Muscle of back (tissue), 11 donors: ENCODE data around the gene NEDD4. TPM values are rescaled to one million over a fixed set of nuclear protein-coding genes. Genes with fewer than 3 reads are reported as not detected.
"Not testable (repeated sequence)": the region's sequence is repeated elsewhere in the genome, so short reads cannot be mapped to it uniquely, and the experiment has no call there.

ENCODE experiments used
- DNase-seq, 3 donors: peaks; one replicate each; pipeline versions ENCODE4 v3.0.0 to v3.0.0-alpha.2; 2013
- polyA plus RNA-seq, 10 donors: library from polyadenylated mRNA; unstranded; fragments of 120-200 nt; gene quantifications; one replicate each; pipeline ENCODE4 v1.2.1, GENCODE V29; 2013; ENCODE audit not compliant: insufficient read length in 10 of 10

Gene NEDD4
- polyA plus RNA-seq, 10 donors = 8.5 to 16.0 (median 11.2) TPM

DNA sequence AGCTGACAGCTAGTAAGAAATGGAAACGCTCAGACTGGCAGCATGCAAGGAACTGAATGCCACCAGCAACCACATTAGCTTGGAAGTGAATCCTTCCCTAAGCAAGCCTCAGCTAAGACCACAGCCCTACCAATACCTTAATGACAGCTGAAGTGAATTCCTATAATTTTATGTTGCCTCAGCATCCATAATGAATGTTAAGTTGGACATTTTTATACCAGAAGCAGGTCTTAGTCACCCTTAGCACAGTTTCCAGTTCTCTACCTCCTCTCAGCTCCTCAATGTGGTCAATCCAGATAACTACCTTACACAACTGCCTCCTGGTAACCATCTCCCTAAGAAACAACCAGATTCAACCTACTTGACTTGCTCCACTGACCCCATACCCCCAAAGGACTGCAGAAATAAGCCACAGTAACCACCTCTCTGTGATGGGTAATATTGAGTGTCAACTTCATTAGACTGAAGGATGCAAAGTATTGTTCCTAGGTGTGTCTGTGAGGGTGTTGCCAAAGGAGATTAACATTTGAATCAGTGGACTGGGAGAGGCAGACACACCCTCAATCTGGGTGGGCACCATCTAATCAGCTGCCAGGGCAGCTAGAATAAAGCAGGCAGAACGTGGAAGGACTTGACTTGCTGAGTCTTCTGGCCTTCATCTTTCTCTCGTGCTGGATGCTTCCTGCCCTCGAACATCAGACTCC is 33.5 kb downstream of the NEDD4 start:
- DNase-seq = no peak

DNA sequence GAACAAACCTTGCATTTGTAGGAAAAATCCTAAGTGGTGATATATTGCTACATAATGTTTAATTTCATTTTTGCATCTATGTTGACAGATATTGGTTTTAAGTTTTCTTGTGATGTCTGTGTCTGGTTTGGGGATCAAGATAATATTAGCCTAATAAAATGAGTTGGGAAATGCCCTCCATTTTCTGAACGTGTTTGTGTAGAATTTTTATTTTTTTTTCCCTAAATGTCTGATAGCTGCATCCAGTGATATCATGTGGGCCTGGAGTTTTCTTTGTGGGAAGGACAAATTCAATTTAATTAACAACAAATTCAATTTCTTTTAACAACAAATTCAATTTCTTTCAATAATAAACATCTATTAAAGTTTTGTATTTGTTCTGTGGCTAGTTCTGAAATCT is 35.1 kb downstream of the NEDD4 start:
- DNase-seq = no peak

DNA sequence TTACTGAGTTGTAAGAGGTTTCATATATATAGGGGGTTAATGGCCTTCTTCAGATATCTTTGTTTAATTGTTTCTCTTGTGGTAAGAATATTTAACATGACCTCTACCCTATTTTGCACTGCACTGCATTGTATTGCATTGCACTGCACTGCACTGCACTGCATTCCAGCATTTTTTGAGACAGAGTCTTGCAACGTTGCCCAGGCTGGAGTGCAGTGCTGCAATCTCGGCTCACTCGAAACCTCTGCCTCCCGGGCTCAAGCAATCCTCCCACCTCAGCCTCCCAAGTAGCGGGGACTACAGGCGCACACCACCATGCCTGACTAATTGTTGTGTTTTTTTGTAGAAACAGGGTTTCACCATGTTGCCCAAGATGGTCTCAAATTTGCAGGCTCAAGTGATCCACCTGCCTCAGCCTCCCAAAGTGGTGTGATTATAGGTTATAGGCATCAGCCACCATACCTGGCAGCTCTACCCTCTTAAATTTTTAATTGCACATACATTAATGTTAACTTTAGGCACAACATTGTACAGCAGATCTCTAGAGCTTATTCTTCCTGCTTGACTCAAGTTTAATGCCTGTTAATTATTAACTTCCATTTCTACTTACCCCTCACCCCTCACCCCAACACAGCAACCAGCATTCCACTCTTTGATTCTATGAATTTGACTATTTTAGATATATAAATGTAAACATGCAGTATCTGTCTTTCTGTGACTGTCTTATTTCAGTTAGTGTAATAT is 38.4 kb downstream of the NEDD4 start:
- no peak for DNase-seq

DNA sequence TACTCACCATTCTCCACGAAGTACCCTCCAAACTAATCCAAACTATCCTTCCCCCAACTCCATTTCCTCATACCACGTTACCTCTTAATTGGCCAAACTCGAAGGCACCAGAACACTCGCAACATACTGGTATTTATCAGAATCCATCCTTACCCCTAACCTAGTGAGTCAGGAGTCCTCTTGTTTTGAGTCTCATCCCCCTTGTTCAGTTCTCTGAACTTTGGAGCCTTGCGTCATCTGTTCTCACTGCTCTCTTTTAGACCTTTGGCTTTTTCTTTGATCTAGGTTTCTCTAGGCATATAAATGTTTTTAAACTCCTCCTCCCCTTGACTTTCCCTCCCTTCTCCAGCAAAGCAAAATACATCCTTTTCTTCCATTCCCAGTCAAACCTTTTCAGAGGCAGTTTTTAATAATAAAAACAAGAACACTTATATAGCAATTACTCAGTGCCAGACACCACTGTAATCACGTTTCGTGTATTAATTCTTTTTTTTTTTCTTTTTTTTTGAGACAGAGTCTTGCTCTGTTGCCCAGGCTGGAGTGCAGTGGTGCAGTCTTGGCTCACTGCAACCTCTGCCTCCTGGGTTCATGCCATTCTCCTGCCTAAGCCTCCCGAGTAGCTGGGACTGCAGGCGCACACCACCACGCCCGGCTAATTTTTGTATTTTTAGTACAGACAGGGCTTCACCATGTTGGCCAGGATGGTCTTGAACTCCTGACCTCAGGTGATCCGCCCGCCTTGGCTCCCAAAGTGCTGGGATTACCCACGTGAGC is 40.7 kb downstream of the NEDD4 start:
- not testable (repeated sequence) for DNase-seq

DNA sequence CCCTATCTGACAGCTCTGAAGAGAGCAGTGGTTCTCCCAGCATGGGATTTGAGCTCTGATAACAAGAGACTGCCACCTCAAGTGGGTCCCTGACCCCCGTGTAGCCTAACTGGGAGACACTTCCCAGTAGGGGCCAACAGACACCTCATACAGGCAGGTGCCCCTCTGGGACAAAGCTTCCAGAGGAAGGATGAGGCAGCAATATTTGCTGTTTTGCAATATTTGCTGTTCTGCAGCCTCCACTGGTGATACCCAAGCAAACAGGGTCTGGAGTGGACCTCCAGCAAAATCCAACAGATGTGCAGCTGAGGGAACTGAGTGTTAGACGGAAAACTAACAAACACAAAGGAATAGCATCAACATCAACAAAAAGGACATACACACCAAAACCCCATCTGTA is 48.8 kb downstream of the NEDD4 start:
- not testable (repeated sequence) for DNase-seq

DNA sequence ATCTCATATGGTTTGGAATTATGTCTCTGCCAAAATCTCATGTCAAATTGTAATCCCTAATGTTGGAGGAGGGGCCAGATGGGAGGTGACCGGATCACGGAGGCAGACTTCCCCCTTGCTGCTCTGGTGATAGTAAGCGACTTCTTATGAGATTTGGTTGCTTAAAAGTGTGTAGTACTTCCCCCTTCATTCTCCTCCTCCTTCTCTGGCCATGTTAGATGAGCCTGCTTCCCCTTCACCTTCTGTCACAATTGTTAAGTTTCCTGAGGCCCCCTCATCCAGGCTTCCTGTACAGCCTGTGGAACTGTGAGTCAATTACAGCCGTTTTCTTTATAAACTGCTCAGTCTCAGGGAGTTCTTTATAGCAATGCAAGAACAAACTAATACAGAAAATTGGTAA is 51.1 kb downstream of the NEDD4 start:
- DNase-seq = no peak

DNA sequence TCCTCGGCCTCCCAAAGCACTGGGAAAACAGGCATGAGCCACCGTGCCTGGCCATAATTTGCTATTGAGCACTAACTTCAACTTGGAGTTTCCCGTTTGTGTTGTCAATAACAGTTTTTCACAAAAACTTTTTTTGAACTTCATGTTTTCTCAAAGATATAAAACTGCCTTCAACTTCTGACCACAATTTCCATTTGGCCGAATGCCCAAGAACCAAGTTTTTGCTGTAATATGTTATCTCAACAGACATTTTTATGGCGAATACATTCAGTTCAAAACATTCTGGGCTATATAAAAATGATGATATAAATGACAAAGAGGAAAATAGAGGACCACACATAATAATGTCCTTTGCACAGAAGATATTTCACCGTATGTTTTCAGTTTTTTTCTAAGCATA is 56.4 kb downstream of the NEDD4 start:
- peak in 1 of 3 donors; percentile 20 for DNase-seq

DNA sequence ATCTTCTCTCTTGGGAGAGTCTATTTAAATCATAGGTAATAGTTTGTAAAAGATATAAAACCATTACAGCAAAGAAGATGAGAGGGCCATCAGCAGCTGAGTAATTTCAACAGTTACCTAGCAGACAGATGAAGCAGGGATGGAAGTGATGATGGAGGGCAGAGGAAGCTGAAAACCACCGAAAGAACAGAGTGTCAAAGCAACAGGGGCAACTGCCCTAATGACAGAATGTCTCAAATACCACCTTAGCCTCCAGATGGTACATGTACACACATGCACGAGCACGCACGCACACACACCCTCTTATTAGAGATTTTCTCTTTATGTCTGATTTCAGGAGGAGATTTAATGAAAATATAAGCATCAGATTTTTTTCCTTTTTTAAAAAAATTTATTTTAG is 64.5 kb downstream of the NEDD4 start:
- no peak for DNase-seq

DNA sequence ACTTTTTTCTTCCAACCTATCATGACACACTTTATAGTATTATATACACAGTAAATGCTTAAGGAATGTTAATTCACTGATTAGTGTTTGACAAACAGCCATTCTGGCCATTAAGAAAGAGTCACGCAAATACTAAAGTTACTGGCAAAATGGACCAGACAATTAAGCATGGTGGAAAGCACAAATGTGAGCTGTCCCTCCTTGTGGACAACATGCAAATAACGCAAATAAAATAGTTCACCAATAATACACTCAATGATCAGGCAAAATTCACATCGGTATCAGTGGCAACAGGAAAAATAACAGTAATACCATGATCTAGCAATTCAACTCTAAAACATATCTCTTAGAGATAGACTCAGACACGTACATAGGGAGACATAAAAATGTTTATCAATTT is 71.7 kb downstream of the NEDD4 start:
- DNase-seq = no peak

DNA sequence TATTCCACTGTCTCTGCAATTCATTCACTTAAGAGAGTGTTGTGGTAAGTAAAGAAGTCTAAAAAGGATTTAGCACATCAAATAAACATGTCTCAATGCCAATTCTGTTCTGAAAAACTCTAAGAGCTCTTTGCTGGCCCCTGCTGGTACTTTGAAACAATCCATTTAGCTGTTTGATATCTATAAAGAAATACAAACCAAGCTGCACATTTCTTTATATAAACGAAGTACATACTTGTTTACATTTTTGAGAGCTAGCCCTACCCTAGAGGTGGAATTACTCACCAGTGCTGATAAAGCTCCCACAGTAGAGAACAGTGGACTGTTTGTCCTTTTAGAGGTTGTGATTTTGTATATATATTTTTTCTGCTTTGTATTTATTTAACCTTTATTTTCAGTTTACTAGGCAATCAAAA is 75.5 kb downstream of the NEDD4 start:
- DNase-seq = peak; percentile 31 to 52 (median 52)

DNA sequence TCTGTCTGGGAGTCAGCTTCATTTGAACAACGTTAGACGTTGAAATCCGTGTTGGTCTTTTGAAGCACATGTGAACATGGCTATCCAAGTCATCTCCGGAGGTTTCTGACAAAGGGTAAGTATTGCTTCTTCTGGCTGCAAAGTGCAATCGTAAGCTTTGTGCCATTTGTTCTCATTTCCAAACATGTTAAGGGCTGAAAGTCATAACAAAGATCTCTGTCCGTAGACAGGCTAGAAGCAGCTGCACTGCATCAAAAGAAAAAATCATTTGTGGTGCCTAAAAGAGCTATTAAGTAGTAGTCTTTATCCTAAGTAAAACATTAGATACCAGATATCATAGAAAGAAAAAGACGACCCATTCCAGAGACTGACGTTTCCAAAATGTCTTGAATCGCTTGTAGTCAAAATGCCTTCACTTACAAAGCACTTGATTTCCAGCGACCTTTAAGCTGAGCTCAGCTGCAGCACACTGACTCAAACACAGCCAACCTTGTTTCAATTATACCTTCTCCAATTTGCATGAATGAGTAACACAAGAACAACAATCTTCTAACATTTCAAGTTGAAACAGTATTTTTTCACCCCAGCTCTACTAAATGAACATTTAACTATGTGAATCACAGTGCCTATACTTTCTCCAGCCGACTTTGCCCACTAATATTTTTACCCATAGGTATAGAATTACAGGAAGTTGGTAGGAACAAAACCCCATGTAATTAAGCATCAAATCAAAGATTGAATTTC is 76.6 kb downstream of the NEDD4 start:
- DNase-seq = peak in 1 of 3 donors; percentile 71

DNA sequence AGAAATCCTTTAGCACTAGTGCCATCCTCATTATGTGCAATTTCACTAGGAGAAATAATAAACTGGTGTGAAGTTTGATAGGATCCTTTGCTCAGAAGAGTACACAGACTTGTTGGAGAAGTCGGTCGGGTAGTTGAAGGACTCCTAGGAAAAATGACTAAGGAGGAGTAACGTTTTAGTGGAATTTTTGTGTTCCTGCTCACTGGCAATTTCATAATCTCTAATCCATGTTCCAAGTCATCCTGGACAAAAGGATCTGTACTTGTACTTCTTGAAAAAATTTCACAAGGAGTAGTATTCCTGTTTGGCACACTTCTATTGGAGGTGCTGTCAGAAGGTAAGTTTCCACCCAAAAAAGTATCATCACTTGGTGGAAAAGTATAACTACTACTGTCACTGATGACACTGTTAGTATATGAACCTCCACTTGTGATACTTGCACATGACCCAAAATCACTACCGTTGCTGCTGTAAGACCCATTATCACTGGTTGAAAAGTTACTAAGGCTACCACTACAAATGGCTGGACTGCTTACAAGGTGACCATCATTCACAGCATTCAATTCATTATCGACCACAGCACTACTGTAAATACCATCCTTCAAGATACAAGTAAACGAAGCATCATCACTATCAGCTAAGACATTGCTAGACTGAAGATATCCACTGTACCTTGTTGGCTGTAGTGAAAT is 77.4 kb downstream of the NEDD4 start:
- no peak for DNase-seq

DNA sequence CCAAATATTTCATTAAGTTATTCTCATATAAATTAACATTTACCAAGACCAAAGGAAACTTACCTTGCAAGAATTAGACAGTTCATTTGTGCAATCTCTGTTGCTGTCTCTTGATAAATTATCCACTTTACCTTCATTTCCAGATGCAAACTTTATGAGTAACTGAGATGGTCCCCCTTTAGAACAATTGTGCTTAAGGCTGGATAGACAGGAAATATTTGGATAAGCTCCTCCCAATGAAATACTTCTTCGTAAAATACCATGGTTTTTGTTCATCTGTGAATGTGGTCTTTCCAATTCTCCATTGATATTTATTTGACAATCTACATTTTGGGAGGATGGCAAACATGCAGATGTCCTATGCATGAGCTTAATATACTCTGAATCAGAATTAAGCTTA is 78.2 kb downstream of the NEDD4 start:
- no peak for DNase-seq

DNA sequence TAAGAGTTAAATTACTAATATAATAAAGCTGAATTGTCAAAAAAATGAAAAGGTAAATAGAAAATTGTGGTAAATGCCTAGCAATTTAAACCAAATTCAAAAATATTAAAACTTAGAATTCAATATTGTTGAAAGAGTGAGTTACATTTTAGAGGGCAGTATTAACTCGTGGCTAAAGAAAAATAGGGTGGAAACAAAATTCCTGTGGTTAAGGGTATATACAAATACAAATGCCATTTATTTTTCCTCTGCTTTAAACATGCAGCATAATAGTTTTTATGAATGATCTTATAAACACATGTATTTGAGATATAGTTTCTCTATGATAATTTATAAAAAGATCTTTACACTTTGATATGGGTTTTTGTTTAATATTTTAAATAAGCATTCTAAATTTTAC is 79.0 kb downstream of the NEDD4 start:
- DNase-seq = no peak

DNA sequence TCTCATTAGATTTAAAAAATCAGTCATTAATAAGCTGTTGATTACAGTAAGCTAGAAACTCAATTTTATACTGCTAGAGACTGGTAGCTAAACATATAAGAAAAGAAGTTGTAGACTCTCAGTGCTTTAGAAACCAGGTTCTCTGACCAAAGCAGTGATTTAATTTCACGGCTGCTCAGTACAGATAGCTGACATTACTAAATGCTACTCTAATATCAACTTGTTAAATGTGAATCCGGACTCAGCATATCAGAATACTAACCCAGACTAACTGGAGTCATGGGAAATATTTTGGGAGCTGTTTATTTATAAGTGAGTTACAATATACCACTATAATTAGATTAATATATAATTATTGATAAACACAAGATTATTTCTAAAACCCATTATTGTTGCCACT is 80.4 kb downstream of the NEDD4 start:
- DNase-seq = no peak

DNA sequence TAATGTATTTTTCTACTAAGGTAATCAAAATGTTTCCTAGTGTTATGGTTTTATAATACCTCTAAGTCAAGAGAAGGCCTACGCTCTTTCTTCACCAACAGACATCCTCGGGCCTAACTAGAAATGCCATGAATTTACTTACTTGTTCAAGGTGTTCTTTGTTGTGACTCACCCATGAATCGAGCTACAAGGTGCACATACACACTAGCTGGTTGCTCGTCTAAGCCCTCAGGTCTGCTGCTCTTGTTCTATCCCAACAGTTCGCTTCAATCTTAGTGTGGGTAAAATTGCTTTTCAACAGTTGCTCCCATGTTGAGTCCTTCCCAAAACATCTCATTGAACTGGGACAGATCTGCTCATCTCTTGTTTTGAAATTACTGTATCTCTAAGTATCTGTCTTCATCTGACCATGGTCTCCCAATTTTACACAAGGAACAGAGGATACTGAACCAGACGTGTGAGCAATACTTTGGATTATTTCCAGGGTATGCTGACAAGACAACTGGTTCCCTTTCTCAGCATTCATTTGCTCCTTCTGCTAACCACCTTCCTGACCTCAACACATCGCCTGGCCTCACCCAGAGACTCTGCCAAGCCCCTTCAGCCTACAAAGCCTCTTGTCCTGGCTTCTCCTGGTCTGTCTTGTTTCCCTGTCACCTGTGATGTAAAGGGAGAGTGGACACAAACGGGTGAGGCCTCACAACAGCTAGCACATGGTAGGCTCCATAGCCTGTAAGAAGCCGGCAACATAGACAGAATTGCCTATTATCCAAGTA is 84.2 kb downstream of the NEDD4 start:
- DNase-seq = peak in 1 of 3 donors; percentile 44

DNA sequence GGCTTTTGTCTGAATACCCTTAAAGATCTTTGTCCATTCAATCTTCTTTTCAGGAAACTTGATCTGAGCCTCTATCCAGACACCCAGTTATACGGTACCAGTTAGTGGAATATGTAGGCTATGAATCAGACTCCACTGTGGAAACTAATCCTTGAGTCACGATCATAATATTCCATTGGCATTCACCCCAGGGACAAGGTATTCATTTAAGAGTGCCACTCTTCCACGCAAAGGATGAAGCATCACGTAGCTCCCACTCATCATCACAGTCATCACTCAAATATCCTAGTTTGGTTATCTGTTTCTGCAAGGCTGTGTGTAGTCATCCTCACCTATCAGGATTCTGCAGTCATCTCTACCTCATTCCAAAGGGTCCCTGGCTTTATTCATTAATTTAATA is 85.6 kb downstream of the NEDD4 start:
- peak in 1 of 3 donors; percentile 95 for DNase-seq

DNA sequence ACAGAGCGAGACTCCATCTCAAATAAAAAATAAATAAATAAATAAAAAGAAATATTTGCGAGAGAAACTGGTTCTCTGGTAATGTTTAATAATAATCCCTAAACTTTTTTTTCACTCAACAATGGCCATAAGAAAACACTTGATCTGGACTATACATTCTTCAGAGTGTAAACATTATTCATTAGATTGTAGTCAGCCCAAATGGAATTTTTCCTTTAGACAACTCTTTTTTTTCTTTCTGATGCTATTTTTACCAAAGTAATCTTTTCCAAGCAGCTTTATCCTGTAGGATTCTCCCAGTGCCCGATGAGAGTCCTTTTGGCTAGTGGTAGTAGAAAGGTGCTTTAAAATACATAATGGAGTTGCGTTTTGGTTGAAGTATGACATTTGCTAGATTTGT is 90.4 kb downstream of the NEDD4 start:
- no peak for DNase-seq

DNA sequence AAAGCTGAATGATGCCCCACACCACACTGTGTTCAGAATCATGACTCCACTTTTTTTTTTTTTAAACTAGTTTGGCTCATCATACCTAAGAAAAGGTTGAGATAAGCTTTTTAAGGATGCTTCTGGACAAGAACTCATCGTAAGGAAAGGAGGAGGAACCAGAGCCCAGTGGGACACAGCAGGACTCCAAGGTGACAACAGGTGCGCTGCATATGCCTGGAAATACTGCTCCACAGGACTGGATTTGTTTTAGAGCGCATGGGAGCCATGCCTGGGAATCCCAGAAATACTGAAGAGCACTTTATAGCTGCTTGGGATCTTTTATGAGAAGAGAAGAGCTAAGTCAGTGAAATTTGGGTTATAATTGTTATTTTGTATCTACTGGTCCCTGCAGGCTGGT is 93.4 kb downstream of the NEDD4 start:
- no peak for DNase-seq

DNA sequence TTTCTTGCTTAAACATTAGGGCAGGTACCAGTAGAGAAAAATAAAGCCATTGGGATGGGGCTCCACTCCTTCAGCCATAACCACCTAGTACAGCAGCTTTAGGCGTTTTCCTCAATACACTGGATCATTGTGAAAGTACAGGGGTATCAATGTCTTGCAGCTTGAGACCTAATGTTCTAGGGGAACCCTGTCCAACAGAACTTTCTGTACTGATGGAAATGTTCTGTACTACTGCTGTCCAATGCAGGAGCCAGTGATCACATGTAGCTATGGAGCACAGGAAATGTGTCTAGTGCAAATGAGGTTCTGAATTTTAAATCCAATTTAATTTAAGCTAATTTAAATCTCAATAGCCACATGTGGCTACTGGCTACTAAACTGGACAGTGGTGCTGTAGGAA is 93.9 kb downstream of the NEDD4 start:
- DNase-seq = no peak
